Activated T-cell treated with anti-CD3 and anti-CD28 coated beads, Interleukin-2, amount 50 U/mL, for 4 hours (primary cell): ENCODE results near the gene PPDPF. TPM values are rescaled to one million over a fixed set of nuclear protein-coding genes. Genes with fewer than 3 reads are reported as not detected.

Source experiments
- ATAC-seq, 2 donors: fragments of 200-7000 bp; cut with Tn5 transposase; one replicate each; pipeline ENCODE4 v1.10.0; 2021
- DNase-seq: peaks from one replicate; pipeline ENCODE4 v3.0.0-alpha.2; 2020
- H3K27me3 Mint-ChIP-seq: one replicate; pipeline ENCODE4 v1.8.0; 2021; ENCODE audit warnings: low read depth, mixed read lengths
- H3K36me3 Mint-ChIP-seq: one replicate; pipeline ENCODE4 v1.8.0; 2022; ENCODE audit warnings: mixed read lengths; ENCODE audit not compliant: insufficient read depth
- H3K4me1 Mint-ChIP-seq: one replicate; pipeline ENCODE4 v1.8.0; 2021; ENCODE audit warnings: low read depth, mixed read lengths
- H3K4me3 Mint-ChIP-seq: one replicate; pipeline ENCODE4 v1.8.0; 2021; ENCODE audit warnings: mild to moderate bottlenecking, moderate library complexity, mixed read lengths
- H3K9me3 Mint-ChIP-seq: one replicate; pipeline ENCODE4 v1.8.0; 2021; ENCODE audit warnings: mixed read lengths
- total RNA-seq, 3 donors: library from RNA; stranded (reverse); gene quantifications; one replicate each; pipeline ENCODE4 v1.2.1, GENCODE V29; 2021

Gene PPDPF
- total RNA-seq, 3 donors from 2014 or later = 137 to 171 (median 165) TPM

- no peak for ATAC-seq
- no peak overlapping the region for H3K4me3 Mint-ChIP-seq
These were observed 9.6 kb downstream of the PPDPF start for GRCh38 chr20:63529861-63530787.

GRCh38 chr20:63530788-63531160 is 10.2 kb downstream of the PPDPF start:
- H3K9me3 Mint-ChIP-seq = no peaks in the 10 kb centered on the region
- no peaks in the 10 kb centered on the region for H3K36me3 Mint-ChIP-seq
- H3K4me1 Mint-ChIP-seq = peaks cover 2% of the 10 kb centered on the region
- DNase-seq = no peak
- no peak overlapping the region for H3K4me3 Mint-ChIP-seq
- ATAC-seq = no peak
- H3K27me3 Mint-ChIP-seq = no peaks in the 10 kb centered on the region

More at GRCh38 chr20:63529861-63530787, 9.6 kb downstream of the PPDPF start:
- Mint-ChIP-seq H3K4me1 (peaks cover 2% of the 10 kb centered on the region), H3K36me3 (no peaks in the 10 kb centered on the region), H3K27me3 (no peaks in the 10 kb centered on the region), H3K9me3 (no peaks in the 10 kb centered on the region)
- no peak for DNase-seq

- Mint-ChIP-seq H3K4me1 (peaks cover 4% of the 10 kb centered on the region), H3K27me3 (no peaks in the 10 kb centered on the region), H3K9me3 (no peaks in the 10 kb centered on the region), H3K4me3 (no peak overlapping the region), H3K36me3 (no peaks in the 10 kb centered on the region)
- ATAC-seq = no peak
- no peak for DNase-seq
These were observed 11.3 kb downstream of the PPDPF start for GRCh38 chr20:63531686-63532448.

GRCh38 chr20:63532449-63532971 is 11.9 kb downstream of the PPDPF start:
- ATAC-seq (no peak), DNase-seq (no peak)
- H3K4me1 Mint-ChIP-seq = peaks cover 7% of the 10 kb centered on the region
- H3K27me3 Mint-ChIP-seq = no peaks in the 10 kb centered on the region
- H3K36me3 Mint-ChIP-seq = no peaks in the 10 kb centered on the region
- no peak overlapping the region for H3K4me3 Mint-ChIP-seq
- no peaks in the 10 kb centered on the region for H3K9me3 Mint-ChIP-seq

GRCh38 chr20:63533388-63533787 is 12.8 kb downstream of the PPDPF start:
- no peak for DNase-seq
- no peak for ATAC-seq
- Mint-ChIP-seq H3K4me1 (peaks cover 8% of the 10 kb centered on the region), H3K27me3 (no peaks in the 10 kb centered on the region), H3K9me3 (no peaks in the 10 kb centered on the region), H3K4me3 (no peak overlapping the region), H3K36me3 (no peaks in the 10 kb centered on the region)

GRCh38 chr20:63533871-63534393 is 13.4 kb downstream of the PPDPF start:
- H3K36me3 Mint-ChIP-seq = no peaks in the 10 kb centered on the region
- H3K4me1 Mint-ChIP-seq = peaks cover 9% of the 10 kb centered on the region
- H3K9me3 Mint-ChIP-seq = no peaks in the 10 kb centered on the region
- no peak overlapping the region for H3K4me3 Mint-ChIP-seq
- DNase-seq = no peak
- no peaks in the 10 kb centered on the region for H3K27me3 Mint-ChIP-seq
- ATAC-seq = no peak

GRCh38 chr20:63534427-63534830 is 13.9 kb downstream of the PPDPF start:
- DNase-seq = no peak
- no peaks in the 10 kb centered on the region for H3K36me3 Mint-ChIP-seq
- H3K9me3 Mint-ChIP-seq = no peaks in the 10 kb centered on the region
- ATAC-seq = no peak
- H3K4me1 Mint-ChIP-seq = peaks cover 11% of the 10 kb centered on the region
- no peaks in the 10 kb centered on the region for H3K27me3 Mint-ChIP-seq
- no peak overlapping the region for H3K4me3 Mint-ChIP-seq

- no peaks in the 10 kb centered on the region for H3K36me3 Mint-ChIP-seq
- no peak for ATAC-seq
- peak; percentile 5 for DNase-seq
- no peaks in the 10 kb centered on the region for H3K9me3 Mint-ChIP-seq
- no peak overlapping the region for H3K4me3 Mint-ChIP-seq
- no peaks in the 10 kb centered on the region for H3K27me3 Mint-ChIP-seq
- H3K4me1 Mint-ChIP-seq = peaks cover 12% of the 10 kb centered on the region
These were observed 14.5 kb downstream of the PPDPF start for GRCh38 chr20:63534831-63535651.

- no peak overlapping the region for H3K4me3 Mint-ChIP-seq
- no peaks in the 10 kb centered on the region for H3K9me3 Mint-ChIP-seq
- H3K4me1 Mint-ChIP-seq = peaks cover 13% of the 10 kb centered on the region
These were observed 15.8 kb downstream of the PPDPF start for GRCh38 chr20:63536241-63536977.

GRCh38 chr20:63536997-63537524 is 16.5 kb downstream of the PPDPF start, which contains the start of gene PTK6:
PTK6 (minus strand) TSS chr20:63537376; CDS start chr20:63537314, 62 bp downstream.
- Mint-ChIP-seq H3K27me3 (no peaks in the 10 kb centered on the region), H3K36me3 (no peaks in the 10 kb centered on the region), H3K4me1 (peaks cover 13% of the 10 kb centered on the region), H3K4me3 (peak within 1 kb of the TSS; percentile 64), H3K9me3 (no peaks in the 10 kb centered on the region)
- peak; percentile 9 to 19 for ATAC-seq
- DNase-seq = no peak

More at GRCh38 chr20:63536241-63536977, 15.8 kb downstream of the PPDPF start:
- DNase-seq (peak; percentile 4), ATAC-seq (no peak)
- no peaks in the 10 kb centered on the region for H3K36me3 Mint-ChIP-seq
- H3K27me3 Mint-ChIP-seq = no peaks in the 10 kb centered on the region

GRCh38 chr20:63537525-63538203 is 17.1 kb downstream of the PPDPF start:
- Mint-ChIP-seq H3K27me3 (no peaks in the 10 kb centered on the region), H3K4me3 (peak overlapping the region; percentile 64), H3K9me3 (no peaks in the 10 kb centered on the region), H3K36me3 (no peaks in the 10 kb centered on the region), H3K4me1 (peaks cover 13% of the 10 kb centered on the region)
- ATAC-seq = peak; percentile 94
- DNase-seq = peak; percentile 91

- H3K4me1 Mint-ChIP-seq = peaks cover 13% of the 10 kb centered on the region
- peak overlapping the region; percentile 64 for H3K4me3 Mint-ChIP-seq
- ATAC-seq (peak in 1 of 2 donors; percentile 7), DNase-seq (no peak)
- no peaks in the 10 kb centered on the region for H3K27me3 Mint-ChIP-seq
- no peaks in the 10 kb centered on the region for H3K36me3 Mint-ChIP-seq
- no peaks in the 10 kb centered on the region for H3K9me3 Mint-ChIP-seq
These were observed 17.9 kb downstream of the PPDPF start for GRCh38 chr20:63538204-63539091.
